Measurements from ENCODE around the gene HOXA6. TPM values are rescaled to one million over a fixed set of nuclear protein-coding genes. Genes with fewer than 3 reads are reported as not detected.

HOXA6 gene
- total and polyA plus RNA-seq, 2 donors from 2014 or later = 1.1 to 22.0 TPM

GRCh38 chr7:27167916-27168264 is 20.3 kb upstream of the HOXA6 start:
- Histone ChIP-seq H3K9ac (ENCODE audit: low read length in 3 of 3) (peak overlapping the region; percentile 57 to 95 (median 79)), H3K9me3 (ENCODE audit: control insufficient read depth in 2 of 3, insufficient read depth in 1 of 3, low read length in 3 of 3) (no peaks in the 10 kb centered on the region), H3K27me3 (ENCODE audit: control insufficient read depth, insufficient read depth, low read length) (no peaks in the 10 kb centered on the region), H3K4me3 (ENCODE audit: low read length in 3 of 3) (peak overlapping the region; percentile 59 to 86 (median 74)), H3K4me1 (ENCODE audit: control insufficient read depth in 2 of 3, insufficient read depth in 2 of 3, low read depth in 1 of 3, low read length in 3 of 3) (peaks cover 0 to 2% (median 0%) of the 10 kb centered on the region in 3 donors), H3K27ac (ENCODE audit: low read depth in 2 of 2, low read length in 2 of 2) (peak overlapping the region; percentile 94 to 96), H3K36me3 (ENCODE audit: control insufficient read depth in 2 of 3, insufficient read depth in 3 of 3, low read length in 3 of 3) (peaks cover 0 to 8% (median 5%) of the 10 kb centered on the region in 3 donors)
- DNase-seq (peak in 1 of 5 donors; percentile 22), FAIRE-seq (no peak)
- TF ChIP-seq CTCF (IDR thresholded peaks at IDR 0.05; ENCODE audit: borderline replicate concordance, extremely low read depth, insufficient read depth) = no peak
- intact Hi-C loops (cut with DNase I) = no loop called here

DNA sequence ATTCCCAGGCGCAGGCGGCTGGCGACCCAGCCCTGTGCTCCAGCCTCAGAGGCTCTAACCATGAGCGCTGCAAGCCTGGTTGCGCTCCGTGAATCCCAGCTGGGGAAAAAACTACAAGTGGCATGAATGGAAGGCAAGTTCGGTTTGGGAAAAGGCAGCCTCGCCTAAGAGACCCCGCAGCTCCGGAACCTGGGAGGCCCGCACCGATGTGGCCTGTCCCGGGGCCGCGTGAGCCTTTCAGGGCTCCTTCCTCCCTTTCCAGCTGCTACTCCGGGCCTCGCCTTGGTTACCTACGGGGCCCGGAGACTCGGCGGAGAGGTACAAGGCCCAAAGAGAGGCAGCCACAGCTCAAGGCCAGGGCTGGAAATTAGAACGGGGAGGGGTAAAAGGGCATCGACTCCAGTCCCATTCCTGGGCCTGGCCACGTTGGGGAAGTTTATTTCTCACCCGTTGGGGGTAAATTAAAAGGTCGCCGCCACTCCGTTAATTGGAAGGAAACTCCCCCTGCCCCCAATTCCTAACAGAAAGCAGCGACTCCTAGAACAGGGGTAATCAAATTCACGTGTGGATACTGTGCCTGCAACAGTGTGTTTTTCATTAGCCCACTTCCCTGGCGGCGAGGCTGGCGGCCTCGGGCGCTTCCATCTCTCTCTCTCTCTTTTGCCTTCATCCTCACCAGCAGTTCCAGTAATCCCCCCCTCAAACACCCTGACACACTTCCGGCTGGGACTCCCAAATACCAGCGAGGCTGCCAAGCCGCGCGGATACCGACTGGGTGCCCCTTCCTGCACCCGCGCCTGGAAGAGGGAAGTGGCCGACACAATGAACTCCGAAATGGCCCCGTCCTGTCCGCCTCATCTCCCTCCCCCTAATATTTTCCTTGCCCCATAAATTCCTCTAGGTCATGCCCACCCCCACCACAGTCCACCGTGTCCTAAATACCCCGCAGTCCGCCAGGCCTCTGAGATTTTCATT is 19.2 kb upstream of the HOXA6 start:
- H3K4me1 ChIP-seq (ENCODE audit: control insufficient read depth in 2 of 3, insufficient read depth in 2 of 3, low read depth in 1 of 3, low read length in 3 of 3) = peaks cover 0 to 2% (median 0%) of the 10 kb centered on the region in 3 donors
- peak overlapping the region; percentile 60 to 86 (median 74) for H3K4me3 ChIP-seq (ENCODE audit: low read length in 3 of 3)
- H3K36me3 ChIP-seq (ENCODE audit: control insufficient read depth in 2 of 3, insufficient read depth in 3 of 3, low read length in 3 of 3) = peaks cover 0 to 9% (median 5%) of the 10 kb centered on the region in 3 donors
- no peaks in the 10 kb centered on the region for H3K27me3 ChIP-seq (ENCODE audit: control insufficient read depth, insufficient read depth, low read length)
- FAIRE-seq (no peak), DNase-seq (peak in 2 of 5 donors; percentile 85)
- H3K9me3 ChIP-seq (ENCODE audit: control insufficient read depth in 2 of 3, insufficient read depth in 1 of 3, low read length in 3 of 3) = no peaks in the 10 kb centered on the region
- TF ChIP-seq CTCF (IDR thresholded peaks at IDR 0.05; ENCODE audit: borderline replicate concordance, extremely low read depth, insufficient read depth) = no peak
- intact Hi-C loops (cut with DNase I) = no loop called here
- H3K27ac ChIP-seq (ENCODE audit: low read depth in 2 of 2, low read length in 2 of 2) = peak overlapping the region; percentile 94 to 96
- peak overlapping the region; percentile 57 to 95 (median 79) for H3K9ac ChIP-seq (ENCODE audit: low read length in 3 of 3)

DNA sequence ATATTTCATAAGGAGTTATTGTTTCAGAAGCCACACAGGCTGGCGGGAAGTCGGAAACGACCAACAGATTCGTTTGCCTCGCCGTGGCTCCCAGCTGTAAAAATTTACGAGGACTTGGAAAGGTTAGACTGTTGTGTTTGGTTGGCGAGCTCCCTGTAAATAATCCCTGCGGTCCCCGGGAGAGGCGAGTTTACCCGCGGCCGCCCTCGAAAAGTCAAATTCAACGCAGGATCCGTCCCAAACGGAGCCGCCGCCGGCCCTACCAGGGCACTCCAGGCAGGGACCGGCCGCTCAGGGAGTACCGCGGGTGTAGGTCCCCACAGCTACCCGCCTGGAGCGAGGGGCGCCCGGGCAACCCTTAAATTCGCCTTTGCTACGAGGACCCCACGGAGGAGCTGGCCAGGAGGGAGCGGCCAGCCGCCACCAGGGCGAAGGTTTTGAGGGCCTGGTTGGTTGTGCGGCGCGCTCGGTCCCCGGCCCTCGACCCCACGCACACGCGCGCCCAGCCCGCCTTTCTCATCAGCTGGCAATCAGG is 18.5 kb upstream of the HOXA6 start:
- H3K4me3 ChIP-seq (ENCODE audit: low read length in 3 of 3) = peak overlapping the region; percentile 86 to 97 (median 91)
- H3K27me3 ChIP-seq (ENCODE audit: control insufficient read depth, insufficient read depth, low read length) = no peaks in the 10 kb centered on the region
- peak; percentile 79 to 97 (median 87) for DNase-seq
- peak overlapping the region; percentile 94 to 96 for H3K27ac ChIP-seq (ENCODE audit: low read depth in 2 of 2, low read length in 2 of 2)
- no peak for FAIRE-seq
- H3K9ac ChIP-seq (ENCODE audit: low read length in 3 of 3) = peak overlapping the region; percentile 57 to 95 (median 72)
- peaks cover 0 to 9% (median 5%) of the 10 kb centered on the region in 3 donors for H3K36me3 ChIP-seq (ENCODE audit: control insufficient read depth in 2 of 3, insufficient read depth in 3 of 3, low read length in 3 of 3)
- H3K9me3 ChIP-seq (ENCODE audit: control insufficient read depth in 2 of 3, insufficient read depth in 1 of 3, low read length in 3 of 3) = no peaks in the 10 kb centered on the region
- peaks cover 0 to 2% (median 0%) of the 10 kb centered on the region in 3 donors for H3K4me1 ChIP-seq (ENCODE audit: control insufficient read depth in 2 of 3, insufficient read depth in 2 of 3, low read depth in 1 of 3, low read length in 3 of 3)
- TF ChIP-seq CTCF (IDR thresholded peaks at IDR 0.05; ENCODE audit: borderline replicate concordance, extremely low read depth, insufficient read depth) = no peak
- intact Hi-C loops (cut with DNase I) = no loop called here

All from kidney (tissue), 14 donors.